GM21390 (cell line): ENCODE measurements around the gene MAP1B.

Experiments
- ATAC-seq: cut with Tn5 transposase; IDR thresholded peaks from one replicate; pipeline ENCODE4 v1.9.1; 2021; ENCODE audit not compliant: unreplicated experiment

Gene MAP1B

GRCh38 chr5:72130351-72130761 lies 23.1 kb downstream of the MAP1B start:
- no peak for ATAC-seq

- no peak for ATAC-seq
Observed at GRCh38 chr5:72133212-72133990, 26.1 kb downstream of the MAP1B start.

- ATAC-seq, result no peak
Observed at GRCh38 chr5:72134226-72134899, 27.1 kb downstream of the MAP1B start.

- ATAC-seq, result no peak
Observed at GRCh38 chr5:72137826-72138409, 30.6 kb downstream of the MAP1B start.

GRCh38 chr5:72138943-72139521 lies 31.8 kb downstream of the MAP1B start:
- ATAC-seq, result peak; percentile 58

- ATAC-seq, result no peak
Observed at GRCh38 chr5:72140711-72141110, 33.4 kb downstream of the MAP1B start.

- no peak for ATAC-seq
Observed at GRCh38 chr5:72141440-72142355, 34.4 kb downstream of the MAP1B start.

- no peak for ATAC-seq
Observed at GRCh38 chr5:72144762-72145161, 37.5 kb downstream of the MAP1B start.

GRCh38 chr5:72145348-72145747 lies 38.1 kb downstream of the MAP1B start:
- no peak for ATAC-seq

- no peak for ATAC-seq
Observed at GRCh38 chr5:72146056-72146455, 38.8 kb downstream of the MAP1B start.

GRCh38 chr5:72147569-72147968 lies 40.3 kb downstream of the MAP1B start:
- no peak for ATAC-seq

GRCh38 chr5:72149742-72150141 lies 42.5 kb downstream of the MAP1B start:
- ATAC-seq, result no peak

GRCh38 chr5:72151169-72151568 lies 43.9 kb downstream of the MAP1B start:
- ATAC-seq, result no peak

- no peak for ATAC-seq
Observed at GRCh38 chr5:72151646-72152045, 44.4 kb downstream of the MAP1B start.

- ATAC-seq, result no peak
Observed at GRCh38 chr5:72152545-72152944, 45.3 kb downstream of the MAP1B start.

GRCh38 chr5:72153551-72153950 lies 46.3 kb downstream of the MAP1B start:
- no peak for ATAC-seq

- ATAC-seq, result no peak
Observed at GRCh38 chr5:72154076-72154756, 46.9 kb downstream of the MAP1B start.

- no peak for ATAC-seq
Observed at GRCh38 chr5:72156946-72157624, 49.8 kb downstream of the MAP1B start.

- ATAC-seq, result no peak
Observed at GRCh38 chr5:72157625-72157962, 50.3 kb downstream of the MAP1B start.

- no peak for ATAC-seq
Observed at GRCh38 chr5:72159501-72159911, 52.2 kb downstream of the MAP1B start.
